NCI-H146 treated with DMSO at 0.1 percent for 48 hours (cell line): ENCODE data around the gene PAAF1.

Experiments
- DNase-seq: peaks from one replicate; lab custom pipeline; 2025; ENCODE audit not compliant: unreplicated experiment; lab: John Stamatoyannopoulos, UW

PAAF1 gene

DNA sequence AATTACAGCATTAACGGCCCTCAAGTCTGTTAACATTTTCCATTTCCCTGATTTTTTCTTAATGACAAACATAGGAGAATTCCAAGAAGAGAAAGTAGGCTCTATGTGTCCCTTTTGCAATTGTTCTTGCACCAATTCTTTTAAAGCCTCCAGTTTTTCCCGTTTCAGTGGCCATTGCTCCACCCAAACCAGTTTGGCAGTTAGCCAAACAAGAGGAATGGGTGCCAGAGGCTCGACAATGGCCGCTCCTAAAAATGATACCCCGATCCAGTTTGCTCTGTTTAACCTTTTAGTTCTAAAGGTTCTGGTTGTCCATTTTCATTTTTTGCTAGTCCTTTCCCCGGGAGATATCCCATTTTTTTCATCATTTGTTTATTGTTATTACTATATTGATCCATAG lies 67.3 kb downstream of the PAAF1 start:
- DNase-seq, result no peak

DNA sequence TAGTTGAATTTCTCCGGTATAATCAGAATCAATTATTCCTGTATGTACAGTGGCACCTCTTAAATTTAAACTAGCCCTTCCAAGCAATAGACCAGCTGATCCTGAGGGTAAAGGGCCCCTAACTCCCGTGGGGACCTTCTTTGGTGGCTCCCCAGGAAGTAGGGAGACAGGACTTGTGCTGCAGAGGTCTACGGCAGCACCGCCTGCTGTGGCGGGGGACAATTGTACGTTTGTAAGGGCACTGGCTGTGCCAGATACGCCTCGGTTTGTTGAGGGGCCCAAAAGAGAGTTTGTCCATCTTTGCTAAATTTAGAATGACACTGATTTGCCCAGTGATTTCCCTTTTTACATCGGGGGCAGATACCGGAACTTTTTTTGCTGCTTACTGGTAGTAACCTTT lies 68.1 kb downstream of the PAAF1 start:
- no peak for DNase-seq

DNA sequence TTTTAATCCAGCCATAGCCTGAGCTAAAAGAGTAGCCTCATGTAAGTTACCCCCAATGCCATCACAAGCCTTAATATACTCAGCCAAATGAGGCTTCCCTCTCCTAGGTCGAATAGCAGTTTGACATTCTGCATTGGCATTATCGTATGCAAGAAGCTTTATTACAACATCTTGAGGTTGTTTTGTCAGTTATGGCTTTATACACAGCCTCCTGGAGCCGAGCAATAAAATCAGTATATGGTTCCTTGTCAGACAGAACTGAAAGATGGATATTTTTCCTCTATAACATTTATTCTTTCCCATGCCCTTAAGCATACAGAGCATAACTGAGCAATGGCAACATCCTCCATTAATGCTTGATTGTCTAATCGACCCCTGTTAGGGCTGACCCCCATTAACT lies 68.6 kb downstream of the PAAF1 start:
- DNase-seq, result no peak

DNA sequence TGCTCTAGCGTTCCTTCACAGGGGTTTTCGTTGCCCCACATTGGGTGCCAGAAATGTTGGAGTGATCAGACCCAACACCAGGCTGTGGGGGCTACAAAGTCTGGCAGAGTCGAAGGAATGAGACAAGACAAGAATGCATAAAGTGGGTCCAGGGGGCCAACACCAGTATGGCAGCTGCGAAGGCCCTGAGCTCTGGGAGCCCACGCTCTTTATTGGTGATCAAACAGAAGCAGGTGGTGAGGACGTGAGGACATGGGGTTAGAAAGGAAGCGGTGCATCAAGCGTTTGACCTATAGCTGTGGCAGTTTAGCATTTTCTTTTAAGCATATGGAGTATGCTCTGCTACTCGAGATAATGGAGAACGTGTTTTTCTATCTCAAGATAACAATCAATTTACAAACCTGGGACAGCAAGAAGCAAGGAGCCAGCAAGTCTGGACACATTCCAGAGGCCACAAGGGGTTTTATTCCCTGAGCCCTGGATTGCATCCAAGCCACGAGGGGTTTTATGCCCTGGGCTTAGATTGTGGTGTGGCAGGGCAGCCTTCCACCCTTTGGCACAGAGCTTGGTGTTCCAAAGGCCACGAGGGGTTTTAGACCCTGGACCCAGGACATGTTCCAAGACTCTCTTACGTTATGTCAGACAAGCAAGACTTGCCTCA lies 70.1 kb downstream of the PAAF1 start:
- DNase-seq, result no peak

DNA sequence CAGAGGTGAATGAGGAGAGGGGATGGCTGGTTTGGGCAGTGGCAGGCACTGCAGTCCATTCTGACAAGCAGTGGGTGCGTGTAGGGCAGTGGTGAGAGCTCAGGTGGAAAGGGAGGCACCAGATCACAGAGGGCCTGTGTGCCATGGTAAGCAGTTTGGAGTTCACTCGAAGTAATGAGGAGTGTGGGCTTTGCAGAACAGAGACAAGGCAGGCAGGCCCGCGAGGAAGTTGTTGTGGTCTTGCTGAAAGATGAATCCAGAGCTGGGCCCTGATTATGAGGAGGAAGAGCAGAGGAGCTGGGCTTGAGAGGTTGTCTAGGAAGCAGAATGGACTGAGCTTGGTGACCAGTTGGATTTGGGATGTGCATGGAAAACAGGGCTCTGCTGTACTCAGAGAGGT lies 72.4 kb downstream of the PAAF1 start:
- DNase-seq, result no peak

DNA sequence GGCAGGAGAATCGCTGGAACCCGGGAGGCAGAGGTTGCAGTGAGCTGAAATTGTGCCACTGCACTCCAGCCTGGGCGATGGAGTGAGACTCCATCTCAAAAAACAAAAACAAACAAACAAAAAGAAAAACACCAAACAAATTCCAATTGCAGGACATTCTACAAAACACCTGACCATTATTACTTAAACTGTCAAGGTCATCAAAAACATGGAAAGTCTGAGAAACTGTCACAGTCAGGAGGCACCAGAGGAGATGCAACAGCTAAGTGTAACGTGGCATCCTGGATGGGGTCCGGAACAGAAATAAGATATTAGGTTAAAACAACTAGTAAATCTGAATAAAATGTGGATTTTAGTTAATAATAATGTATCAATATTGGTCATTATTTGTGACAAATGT lies 73.1 kb downstream of the PAAF1 start:
- DNase-seq, result no peak

DNA sequence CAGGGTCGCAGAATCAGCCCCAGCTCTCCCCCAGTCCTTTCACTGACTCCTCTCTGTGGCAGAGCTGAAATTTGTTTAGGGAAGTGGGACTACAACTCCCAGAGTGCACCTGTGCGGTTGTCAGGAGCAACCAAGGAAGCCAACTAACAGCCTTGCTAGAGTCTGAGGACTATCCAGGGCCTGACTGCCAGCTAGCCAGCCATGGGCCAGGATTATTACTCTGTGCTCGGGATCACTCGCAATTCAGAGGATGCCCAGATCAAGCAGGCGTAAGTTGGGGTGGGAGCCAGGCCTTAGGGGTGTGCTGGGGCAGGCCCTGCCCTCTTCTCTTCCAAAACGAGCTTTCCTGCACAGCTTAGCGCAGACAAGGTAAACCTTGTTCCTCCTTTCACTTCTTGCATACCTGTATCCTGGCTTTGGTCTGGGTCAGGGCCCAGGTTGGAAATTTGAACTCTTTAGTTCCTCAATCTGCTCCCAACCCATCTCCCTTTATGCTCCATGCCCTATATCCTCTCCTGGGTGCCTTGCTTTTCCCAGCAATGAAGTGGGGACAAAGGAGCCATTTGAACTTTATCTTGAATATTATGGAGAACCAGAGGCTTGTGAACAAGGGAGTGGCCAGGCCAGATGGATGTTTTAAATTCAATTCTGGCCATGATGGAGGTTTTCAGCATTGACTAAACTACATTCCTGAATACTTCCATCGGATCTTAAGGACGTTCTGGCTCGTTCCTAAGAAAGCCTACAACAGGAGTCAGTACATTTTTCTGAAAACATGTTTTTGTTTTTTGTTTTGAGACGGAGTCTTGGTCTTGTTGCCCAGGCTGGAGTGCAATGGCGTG lies 74.3 kb downstream of the PAAF1 start, which contains the start of gene DNAJB13:
TSS of gene DNAJB13 (plus strand) at position 158 of the 842 bp plus-strand sequence. CDS start at position 202, 44 bp downstream.
- no peak for DNase-seq

DNA sequence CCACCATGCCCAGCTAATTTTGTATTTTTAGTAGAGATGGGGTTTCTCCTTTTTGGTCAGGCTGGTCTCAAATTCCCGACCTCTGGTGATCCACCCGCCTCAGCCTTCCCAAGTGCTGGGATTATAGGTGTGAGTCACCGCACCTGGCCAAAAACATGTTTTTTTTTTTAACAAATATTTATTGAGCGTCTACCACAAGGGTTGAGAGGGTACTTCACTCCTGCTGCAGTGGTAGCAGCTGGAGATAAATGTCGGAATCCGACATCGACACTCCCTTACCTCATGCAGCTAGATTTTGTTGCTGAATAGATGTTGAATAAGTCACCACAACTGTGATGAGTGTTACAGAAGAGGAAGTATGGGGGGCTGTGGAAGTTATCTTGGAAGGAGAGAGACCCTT lies 75.0 kb downstream of the PAAF1 start:
- DNase-seq, result no peak

DNA sequence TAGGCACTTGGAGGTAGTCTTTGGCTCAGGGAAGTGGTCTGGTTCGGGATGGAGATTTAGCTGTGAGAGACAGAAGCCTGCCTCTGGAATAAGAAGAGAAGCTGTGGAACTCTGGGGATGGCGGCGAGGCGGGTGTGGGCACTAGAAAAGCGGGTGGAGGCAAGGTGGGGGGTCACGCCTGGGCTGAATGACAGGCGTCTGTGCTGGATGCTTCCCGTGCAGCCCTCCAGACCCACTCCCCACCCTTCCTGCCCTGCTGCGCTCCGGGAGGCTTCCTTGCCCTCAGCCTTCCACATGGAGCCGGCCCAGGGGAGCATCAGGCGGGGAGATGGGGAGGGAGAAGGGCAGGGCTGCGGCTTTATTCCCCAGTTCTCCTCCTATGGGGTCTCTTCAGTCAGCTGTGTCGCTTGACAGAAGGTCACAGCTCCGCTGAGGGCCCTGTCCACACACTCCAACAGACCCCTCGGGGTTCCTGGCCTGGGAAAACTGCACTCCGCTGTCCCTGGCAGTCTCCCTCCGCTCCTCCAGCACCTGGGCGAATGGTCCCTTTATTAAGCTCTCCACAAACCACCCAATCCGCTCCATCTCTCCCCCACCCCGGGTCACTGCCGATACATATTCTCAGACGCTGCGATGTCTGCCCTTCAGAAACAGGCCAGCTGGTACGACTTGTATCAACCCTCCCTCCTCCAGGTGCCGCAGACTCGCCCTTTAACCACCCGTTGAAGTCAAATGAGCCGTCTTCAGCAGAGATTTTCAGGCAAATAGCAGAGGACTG lies 80.3 kb downstream of the PAAF1 start:
- no peak for DNase-seq

DNA sequence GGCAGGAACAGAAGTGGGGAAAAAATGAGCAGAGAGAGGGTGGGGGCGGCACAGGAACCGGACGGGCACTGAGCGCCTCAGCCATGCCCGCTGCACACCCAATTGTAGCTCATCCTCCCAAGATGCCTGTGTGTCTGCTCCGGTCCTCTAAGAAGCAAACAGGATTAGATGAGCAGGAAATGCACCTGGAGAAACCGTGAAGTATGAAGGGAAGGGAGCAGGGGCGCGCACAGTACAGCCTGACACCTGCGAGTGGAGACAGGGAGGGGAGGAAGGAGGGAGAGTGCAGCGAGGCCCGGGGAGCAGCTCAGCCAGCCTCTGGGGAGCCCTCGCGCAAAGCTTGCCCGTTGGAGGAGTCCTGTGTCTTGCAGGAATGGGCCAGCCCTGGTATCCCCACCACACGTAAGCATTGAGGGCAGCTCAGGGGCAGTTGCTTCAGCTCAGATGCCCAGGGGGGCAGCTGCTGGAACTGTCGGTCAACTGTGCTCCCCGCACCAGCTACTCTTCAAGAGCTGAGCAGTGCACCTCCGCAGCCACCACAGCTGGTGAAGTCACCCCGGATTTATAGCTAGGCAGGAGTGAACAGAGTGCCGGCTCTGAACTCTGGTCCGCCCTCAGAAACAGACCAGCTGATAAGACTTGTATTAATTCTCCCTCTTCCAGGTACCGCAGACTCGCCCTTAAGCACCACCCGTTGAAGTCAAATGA lies 81.0 kb downstream of the PAAF1 start:
- no peak for DNase-seq

DNA sequence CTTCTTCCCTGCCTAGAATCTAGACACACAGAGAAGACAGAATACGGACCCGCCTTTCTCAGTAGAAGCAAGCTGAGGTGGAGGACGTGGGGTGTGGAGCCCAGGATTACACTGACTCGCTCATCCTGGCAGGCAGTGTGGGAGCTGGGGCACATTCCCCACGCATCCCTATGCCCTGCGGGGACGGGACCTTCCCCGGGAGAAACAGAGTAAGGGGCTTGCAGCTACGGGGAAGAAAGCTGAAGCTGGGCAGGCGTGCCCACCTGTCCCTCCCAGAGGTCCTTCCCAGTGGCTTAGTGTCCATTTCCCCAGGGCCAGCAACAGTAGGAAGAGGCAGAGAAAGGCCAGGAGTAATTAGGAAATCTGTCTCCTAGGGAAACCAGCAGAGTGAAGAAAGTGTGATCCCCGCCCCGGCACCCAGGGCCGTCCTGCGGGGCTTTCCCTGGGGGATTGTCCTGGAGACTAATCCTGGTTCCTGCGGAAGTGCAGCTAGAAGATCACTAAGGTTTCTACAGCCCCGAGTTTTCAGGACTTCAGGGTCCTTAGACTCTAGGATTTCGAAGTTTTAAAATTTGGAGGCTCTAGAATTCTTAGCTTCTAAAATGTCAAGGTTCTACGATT lies 81.8 kb downstream of the PAAF1 start:
- no peak for DNase-seq

DNA sequence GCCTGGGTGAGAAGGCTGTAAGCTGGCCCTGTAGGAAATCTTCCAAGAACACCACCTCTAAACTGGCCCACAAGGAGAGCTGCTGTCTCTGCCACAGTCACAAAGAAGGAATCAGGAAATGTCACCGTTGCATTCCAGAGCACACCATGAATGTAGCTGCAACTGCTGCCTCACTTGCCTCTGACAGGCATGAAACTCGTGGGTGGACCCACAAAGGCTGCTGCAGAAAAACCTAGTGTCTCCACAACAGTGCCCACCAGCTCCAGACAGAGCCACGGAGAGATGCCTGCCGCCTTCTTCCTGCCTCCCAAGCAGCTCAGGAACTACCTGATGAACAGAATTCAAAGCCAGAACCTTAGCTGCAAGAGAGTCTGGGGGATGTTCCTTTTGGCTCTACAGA lies 84.5 kb downstream of the PAAF1 start:
- no peak for DNase-seq

DNA sequence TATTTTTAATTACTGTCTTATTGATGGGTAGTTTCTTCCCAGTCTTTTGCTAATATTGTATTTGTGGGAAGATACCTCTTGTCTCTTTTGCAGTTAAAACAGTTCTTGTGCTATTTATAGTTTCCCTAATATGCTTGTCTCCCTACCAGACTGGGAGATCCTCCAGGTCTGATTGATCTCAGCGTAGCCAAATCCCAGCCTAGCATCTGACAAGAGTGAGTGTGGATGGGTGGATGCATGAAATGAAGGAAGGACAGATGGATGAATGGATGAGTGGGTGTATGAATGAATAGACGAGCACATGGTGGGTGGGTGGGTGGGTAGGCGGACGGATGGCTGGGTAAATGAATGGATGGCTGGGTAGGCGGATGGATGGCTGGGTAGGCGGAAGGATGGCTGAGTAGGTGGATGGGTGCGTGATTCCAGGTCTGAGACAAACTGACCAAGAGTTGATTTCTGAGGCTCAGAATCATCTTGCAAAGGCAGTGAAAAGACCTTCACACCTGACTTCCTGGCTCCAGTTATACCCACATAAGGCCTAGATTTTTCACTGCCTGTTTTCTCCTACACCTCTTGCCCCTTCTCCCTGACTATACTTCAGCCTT lies 85.4 kb downstream of the PAAF1 start:
- DNase-seq, result no peak

DNA sequence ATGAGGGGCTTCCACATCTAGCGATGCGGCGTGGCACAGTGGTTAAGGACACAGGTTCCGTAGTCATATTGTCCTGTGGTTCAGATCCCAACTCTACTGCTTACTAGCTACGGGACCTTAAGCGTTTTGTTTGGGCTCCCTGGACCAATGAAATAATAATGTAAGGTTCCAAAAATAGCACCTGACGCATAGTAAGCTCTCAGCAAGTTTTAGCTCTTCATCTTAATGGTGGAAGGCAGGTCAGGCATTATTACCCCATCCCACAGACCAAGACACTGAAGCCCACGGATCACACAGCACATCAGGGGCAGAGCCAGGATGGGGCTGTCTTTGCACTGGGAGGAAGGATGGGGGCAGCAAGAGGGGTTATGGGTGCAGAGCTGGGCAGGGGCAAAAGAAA lies 87.1 kb downstream of the PAAF1 start:
- no peak for DNase-seq

DNA sequence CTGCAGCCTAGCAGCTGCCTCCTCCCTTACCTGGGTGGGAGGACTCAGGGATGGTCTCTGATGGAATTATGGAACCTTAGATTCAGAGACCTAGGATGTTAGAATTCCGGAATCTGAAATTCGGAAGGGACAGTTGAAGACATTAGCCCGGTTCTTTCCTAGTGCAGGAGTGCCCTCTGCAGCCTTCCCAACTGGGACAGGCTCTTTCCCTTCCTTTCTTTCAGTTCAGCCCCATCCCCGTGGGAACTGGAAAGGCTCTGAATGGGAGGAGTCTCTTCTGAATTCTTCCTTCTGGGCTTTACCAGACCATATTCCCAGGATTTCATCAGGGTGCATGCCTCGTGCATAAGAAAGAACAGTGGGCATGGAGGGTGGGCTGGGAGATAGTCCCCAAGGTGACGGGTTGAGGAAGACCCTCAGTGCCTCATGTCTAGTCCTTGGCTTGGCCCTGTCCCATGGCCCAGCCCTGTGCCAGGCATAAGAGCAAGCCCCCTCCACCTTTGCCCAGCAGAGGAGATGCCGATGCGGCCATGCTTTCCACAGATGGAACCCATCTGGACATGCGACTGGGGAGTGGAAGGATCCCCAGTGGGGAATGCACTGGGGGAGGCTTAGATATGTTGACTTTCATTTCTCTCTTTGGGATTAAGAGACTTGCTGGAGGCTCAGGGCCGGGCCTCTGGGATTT lies 88.4 kb downstream of the PAAF1 start:
- DNase-seq, result no peak

DNA sequence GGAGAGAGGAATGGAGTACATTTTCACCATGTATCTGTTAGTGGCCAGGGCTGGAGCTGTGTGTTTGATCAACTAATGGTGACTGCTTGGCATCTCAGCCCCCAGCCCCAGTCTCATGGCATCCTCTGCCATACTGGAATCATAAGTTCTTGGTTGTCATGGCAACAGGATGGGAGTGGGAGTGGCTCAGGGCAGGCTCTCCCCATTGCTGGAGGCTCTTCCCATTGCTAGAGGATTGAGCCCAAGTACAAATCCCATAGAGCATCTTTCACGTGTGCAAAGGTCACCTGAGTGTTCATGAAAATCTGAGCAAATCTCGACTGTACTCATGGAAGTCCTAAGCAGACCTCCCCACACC lies 88.9 kb downstream of the PAAF1 start:
- no peak for DNase-seq

DNA sequence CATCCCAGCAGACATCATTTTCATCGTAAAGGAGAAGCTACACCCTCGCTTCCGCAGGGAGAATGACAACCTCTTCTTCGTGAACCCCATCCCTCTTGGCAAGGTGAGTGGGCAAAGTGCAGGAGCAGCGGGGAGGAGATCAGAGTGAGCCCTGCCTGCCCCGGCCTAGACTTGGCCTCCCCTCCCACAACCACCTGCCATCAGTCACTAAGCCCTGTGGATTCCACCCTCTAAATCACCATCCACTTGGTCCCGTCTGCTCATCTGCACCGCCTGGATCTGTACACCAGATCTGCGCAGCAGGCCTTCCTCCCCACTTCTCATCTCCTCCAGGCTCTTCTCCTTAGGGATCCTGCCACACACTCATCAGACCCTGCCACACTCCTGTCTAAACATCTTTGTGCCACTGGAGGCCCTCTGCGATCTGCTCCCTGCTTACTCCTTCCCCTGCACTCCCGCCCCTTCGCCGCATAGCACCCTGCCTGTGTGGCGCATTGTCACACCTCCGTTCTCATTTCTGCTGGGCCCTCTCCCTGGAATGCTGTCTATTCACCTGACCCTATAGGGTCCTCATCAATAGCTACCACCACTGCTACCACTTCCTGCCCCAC lies 91.7 kb downstream of the PAAF1 start:
- DNase-seq, result no peak

DNA sequence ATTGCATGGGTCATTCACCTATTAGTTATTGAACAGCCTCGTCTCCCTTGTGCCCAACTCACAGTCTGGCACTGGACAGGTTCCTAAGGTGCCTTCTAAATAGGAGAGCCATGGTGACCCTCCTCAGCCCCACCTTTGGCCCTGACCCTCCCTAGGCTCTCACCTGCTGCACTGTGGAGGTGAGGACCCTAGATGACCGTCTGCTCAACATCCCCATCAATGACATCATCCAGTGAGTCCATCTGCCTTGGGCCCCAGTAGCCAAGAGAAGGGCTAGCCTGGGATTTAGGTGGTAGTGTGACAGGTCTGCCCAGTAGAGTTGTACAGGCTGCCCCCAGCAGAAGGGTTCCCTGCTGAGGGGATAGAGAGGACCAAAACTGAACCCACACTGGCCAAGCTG lies 92.3 kb downstream of the PAAF1 start:
- DNase-seq, result no peak

DNA sequence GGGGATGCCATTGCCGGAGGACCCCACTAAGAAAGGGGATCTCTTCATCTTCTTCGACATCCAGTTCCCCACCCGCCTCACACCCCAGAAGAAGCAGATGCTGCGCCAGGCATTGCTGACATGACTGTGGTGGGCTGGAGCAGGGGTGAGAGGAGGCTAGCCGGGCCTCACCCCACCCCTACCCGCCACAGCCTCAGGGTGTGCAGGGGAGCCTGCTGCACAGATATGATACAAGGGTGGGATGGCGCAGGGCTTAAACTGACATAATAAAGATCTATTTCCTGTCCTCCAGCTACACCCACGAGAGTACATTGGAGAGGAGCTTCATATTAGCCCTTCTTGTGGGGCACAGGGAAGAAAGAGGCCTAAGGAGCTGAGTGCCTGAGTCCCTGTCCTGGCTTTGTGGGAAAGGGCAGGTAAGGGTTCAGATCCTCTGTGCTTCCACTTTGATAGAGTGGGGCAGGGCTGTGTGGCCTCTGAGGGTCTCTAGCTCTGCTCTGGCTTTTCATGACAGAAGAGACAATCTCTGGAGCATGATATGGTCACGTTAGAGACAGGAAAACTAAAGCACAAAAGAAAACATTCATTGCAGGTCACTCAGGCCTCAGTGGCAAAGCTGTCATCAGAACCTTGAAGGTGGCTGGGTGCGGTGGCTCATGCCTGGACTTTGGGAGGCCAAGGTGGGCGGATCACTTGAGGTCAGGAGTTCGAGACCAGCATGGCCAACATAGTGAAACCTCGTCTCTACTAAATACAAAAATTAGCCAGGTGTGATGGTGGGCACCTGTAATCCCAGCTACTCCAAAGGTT lies 93.4 kb downstream of the PAAF1 start:
- DNase-seq, result no peak
